ENCODE results near the gene CD300A. TPM values are rescaled to one million over a fixed set of nuclear protein-coding genes. Genes with fewer than 3 reads are reported as not detected.

The CD300A gene
- total RNA-seq, 1 experiment from 2014 or later: 0.71 TPM

DNA sequence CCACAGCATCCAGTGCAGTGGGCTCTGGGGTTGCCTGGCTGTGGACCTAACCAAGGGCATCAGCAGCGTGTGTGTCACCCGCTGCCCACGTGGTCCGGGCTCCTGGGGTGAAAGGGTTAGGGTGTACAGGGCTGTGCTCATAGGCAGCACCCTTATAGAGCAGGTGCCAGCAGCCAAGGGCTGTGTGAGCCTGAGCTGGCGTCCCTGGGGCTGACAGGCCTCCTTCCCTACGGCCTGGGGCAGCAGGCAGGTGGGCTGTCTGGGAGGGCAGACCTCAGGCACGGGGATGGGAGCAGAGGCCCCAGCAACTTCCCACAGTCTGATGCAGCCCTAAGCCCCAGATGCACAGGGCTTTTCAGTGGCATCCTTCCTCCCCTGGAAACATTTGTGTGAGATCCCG, 13.9 kb downstream of the CD300A start:
- POLR2A ChIA-PET: no interaction called here
- peaks cover 33% of the 10 kb centered on the region for H3K27me3 ChIP-seq (ENCODE audit: insufficient read depth, low read length)

DNA sequence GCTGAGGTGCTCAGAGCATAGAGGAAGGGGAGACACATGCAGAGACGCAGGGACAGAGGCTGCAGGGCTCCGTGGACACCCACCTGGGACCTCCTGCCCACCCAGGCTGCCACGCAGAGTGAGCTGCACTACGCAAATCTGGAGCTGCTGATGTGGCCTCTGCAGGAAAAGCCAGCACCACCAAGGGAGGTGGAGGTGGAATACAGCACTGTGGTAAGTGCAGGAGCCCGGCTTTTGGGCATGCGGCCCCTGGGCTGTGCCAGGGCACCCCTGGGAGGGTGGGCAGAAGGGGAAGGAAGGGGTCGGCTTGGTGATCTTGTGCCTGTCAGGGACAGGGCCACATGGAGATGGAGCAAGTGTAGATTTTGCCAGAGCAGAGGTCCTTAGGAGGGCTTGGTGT, 15.2 kb downstream of the CD300A start:
- no peak overlapping the region for H2AFZ ChIP-seq (ENCODE audit: low read depth, low read length, poor library complexity, severe bottlenecking)
- H3K27ac ChIP-seq (ENCODE audit: low read depth, low read length): no peak overlapping the region
- no peak overlapping the region for H3K4me3 ChIP-seq (replicated peaks in 1 of 2; ENCODE audit: low read depth in 1 of 2, low read length in 2 of 2)
- no peak overlapping the region for H3K4me2 ChIP-seq (ENCODE audit: low read length)
- no peaks in the 10 kb centered on the region for H3K9me2 ChIP-seq (ENCODE audit: insufficient read depth)
- peaks cover 34% of the 10 kb centered on the region for H3K27me3 ChIP-seq (ENCODE audit: insufficient read depth, low read length)
- TF ChIP-seq SP1 (IDR thresholded peaks at IDR 0.05; ENCODE audit: low read depth) (no peak), POLR2AphosphoS5 (IDR thresholded peaks at IDR 0.05; ENCODE audit: low read depth, low read length) (no peak), SIN3A (IDR thresholded peaks at IDR 0.05; ENCODE audit: low read depth) (no peak), CEBPB (IDR thresholded peaks at IDR 0.05; ENCODE audit: low read depth) (no peak), ZFX (IDR thresholded peaks at IDR 0.05) (no peak), EGR1 (IDR thresholded peaks at IDR 0.05; ENCODE audit: low read depth) (no peak)
- ChIA-PET POLR2A (no interaction called here), CTCF (no interaction called here), RAD21 (ENCODE audit: low non-redundant PET in 1 of 2, low total read pairs in 2 of 2, uncharacterized antibody in 2 of 2, unreplicated experiment in 2 of 2) (no interaction called here)
- H3K36me3 ChIP-seq (ENCODE audit: control insufficient read depth in 1 of 2, insufficient read depth in 2 of 2, low read length in 2 of 2): no peaks in the 10 kb centered on the region
- ATAC-seq (no peak), DNase-seq (ENCODE audit: low read depth, low spot score) (no peak)
- no peaks in the 10 kb centered on the region for H3K79me2 ChIP-seq (ENCODE audit: insufficient read depth, low read length)
- H3K9ac ChIP-seq (ENCODE audit: low read length): no peak overlapping the region
- H4K20me1 ChIP-seq (ENCODE audit: insufficient read depth): no peaks in the 10 kb centered on the region
- H3K4me1 ChIP-seq (ENCODE audit: control insufficient read depth in 1 of 2, insufficient read depth in 2 of 2, low read length in 2 of 2): no peaks in the 10 kb centered on the region
- BruUV-seq (replicated peaks): no TSS peak
- intact Hi-C loops (cut with micrococcal nuclease): no loop called here
- no peaks in the 10 kb centered on the region for H3K9me3 ChIP-seq (ENCODE audit: control insufficient read depth in 1 of 2, insufficient read depth in 1 of 2, low read depth in 1 of 2, low read length in 2 of 2)

More for the DNA sequence above, 13.9 kb downstream of the CD300A start:
- ChIA-PET RAD21 (ENCODE audit: low non-redundant PET in 1 of 2, low total read pairs in 2 of 2, uncharacterized antibody in 2 of 2, unreplicated experiment in 2 of 2) (no interaction called here), CTCF (interaction anchor here (1.2 kb wide), 1 partner anchor 101 kb away, joined by 3 read pairs; no protein-coding TSS in a partner anchor)
- H3K9me3 ChIP-seq (ENCODE audit: control insufficient read depth in 1 of 2, insufficient read depth in 1 of 2, low read depth in 1 of 2, low read length in 2 of 2): peaks cover 4 to 9% of the 10 kb centered on the region in 2 experiments; a peak in 2 of 4 replicates
- no peaks in the 10 kb centered on the region for H3K9me2 ChIP-seq (ENCODE audit: insufficient read depth)
- H3K79me2 ChIP-seq (ENCODE audit: insufficient read depth, low read length): no peaks in the 10 kb centered on the region
- H3K36me3 ChIP-seq (ENCODE audit: control insufficient read depth in 1 of 2, insufficient read depth in 2 of 2, low read length in 2 of 2): no peaks in the 10 kb centered on the region
- no peak overlapping the region for H3K4me2 ChIP-seq (ENCODE audit: low read length)
- H3K27ac ChIP-seq (ENCODE audit: low read depth, low read length): no peak overlapping the region
- ATAC-seq (peak; percentile 23; the same call in 1 of the 2 replicates), DNase-seq (ENCODE audit: low read depth, low spot score) (no peak)
- no peak overlapping the region for H3K4me3 ChIP-seq (replicated peaks in 1 of 2; ENCODE audit: low read depth in 1 of 2, low read length in 2 of 2)
- intact Hi-C loops (cut with micrococcal nuclease): no loop called here
- TF ChIP-seq ZNF274 (IDR thresholded peaks at IDR 0.05; ENCODE audit: low read depth, low read length) (no peak), YY1 (IDR thresholded peaks at IDR 0.05; ENCODE audit: extremely low read depth, insufficient replicate concordance, low read depth, low read length) (no peak), CEBPB (IDR thresholded peaks at IDR 0.05; ENCODE audit: low read depth) (no peak), JUND (IDR thresholded peaks at IDR 0.05) (no peak), ZFX (IDR thresholded peaks at IDR 0.05) (no peak), POLR2A (IDR thresholded peaks at IDR 0.05; ENCODE audit: borderline replicate concordance, extremely low read depth, insufficient read depth, insufficient read length) (no peak), EZH2phosphoT487 (IDR thresholded peaks at IDR 0.05; ENCODE audit: borderline replicate concordance) (no peak), ELF1 (IDR thresholded peaks at IDR 0.05; ENCODE audit: borderline replicate concordance, low read depth) (no peak), FOSL1 (IDR thresholded peaks at IDR 0.05; ENCODE audit: low read depth) (no peak), RAD21 (IDR thresholded peaks at IDR 0.05; ENCODE audit: low read depth) (no peak), SIN3A (IDR thresholded peaks at IDR 0.05; ENCODE audit: low read depth) (no peak), SRF (IDR thresholded peaks at IDR 0.05; ENCODE audit: low read depth) (no peak), EZH2 (IDR thresholded peaks at IDR 0.05) (no peak), TCF7L2 (IDR thresholded peaks at IDR 0.05; ENCODE audit: borderline replicate concordance, extremely low read depth, insufficient read depth, insufficient read length) (no peak), EGR1 (IDR thresholded peaks at IDR 0.05; ENCODE audit: low read depth) (no peak)
- TF ChIP-seq, protein P1, sequence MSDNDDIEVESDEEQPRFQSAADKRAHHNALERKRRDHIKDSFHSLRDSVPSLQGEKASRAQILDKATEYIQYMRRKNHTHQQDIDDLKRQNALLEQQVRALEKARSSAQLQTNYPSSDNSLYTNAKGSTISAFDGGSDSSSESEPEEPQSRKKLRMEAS (IDR thresholded peaks at IDR 0.05): no peak
- no peaks in the 10 kb centered on the region for H3K4me1 ChIP-seq (ENCODE audit: control insufficient read depth in 1 of 2, insufficient read depth in 2 of 2, low read length in 2 of 2)
- H4K20me1 ChIP-seq (ENCODE audit: insufficient read depth): no peaks in the 10 kb centered on the region
- BruUV-seq (replicated peaks): no TSS peak
- H3K9ac ChIP-seq (ENCODE audit: low read length): no peak overlapping the region
- H2AFZ ChIP-seq (ENCODE audit: low read depth, low read length, poor library complexity, severe bottlenecking): no peak overlapping the region
